Esophagus squamous epithelium (tissue), 5 donors: Measurements from ENCODE around the gene UFSP2. TPM values are rescaled to one million over a fixed set of nuclear protein-coding genes. Genes with fewer than 3 reads are reported as not detected.
A peak's percentile ranks its signal among the peaks of the same experiment; 100 is the strongest.

Experiments
- DNase-seq: peaks from one replicate; lab custom pipeline; 2025; lab: John Stamatoyannopoulos, UW
- H3K27ac ChIP-seq, 4 donors: fragments of 200-600 bp; sonication (generic); one replicate each; pipeline ENCODE4 v1.5.1; 2016 to 2019; ENCODE audit warnings: mild to moderate bottlenecking in 1 of 4
- H3K27me3 ChIP-seq, 4 donors: fragments of 200-600 bp; sonication (generic); 1 replicate in 3 of 4; 2 replicates in 1 of 4; pipeline versions ENCODE4 v1.5.1 to v1.6.0; 2017 to 2021; ENCODE audit warnings: antibody characterized with exemption in 1 of 4
- H3K36me3 ChIP-seq, 3 donors: fragments of 200-600 bp; sonication (generic); one replicate each; pipeline ENCODE4 v1.5.1; 2016 to 2019
- H3K4me1 ChIP-seq, 3 donors: fragments of 200-600 bp; sonication (generic); one replicate each; pipeline ENCODE4 v1.5.1; 2017 to 2019
- H3K4me3 ChIP-seq, 4 donors: fragments of 200-600 bp; sonication (generic); 1 replicate in 3 of 4; 2 replicates in 1 of 4; pipeline ENCODE4 v1.5.1; 2016 to 2019; ENCODE audit warnings: mild to moderate bottlenecking in 2 of 4, moderate library complexity in 1 of 4
- H3K9me3 ChIP-seq, 3 donors: fragments of 200-600 bp; sonication (generic); one replicate each; pipeline ENCODE4 v1.5.1; 2016 to 2019
- POLR2A ChIP-seq, 4 donors: fragments of 450-650 bp; IDR thresholded peaks; one replicate each; pipeline ENCODE4 v1.6.1; 2017; ENCODE audit warnings: antibody characterized with exemption in 4 of 4, mild to moderate bottlenecking in 4 of 4, moderate library complexity in 3 of 4
- WGBS, 2 donors: methylation state at CpG; one replicate each; pipeline ENCODE4 v1.1.5; 2018; 5-methylcytosine and 5-hydroxymethylcytosine counted together
- intact Hi-C: fragments of 100-400 bp; cut with DNase I; formaldehyde crosslinking; loops from one replicate; pipeline ENCODE4 v1.15.0; 2022
- total RNA-seq, 4 donors: library from RNA; depleted of rRNA; stranded (reverse); fragments of >200 nt; gene quantifications; one replicate each; pipeline ENCODE4 v1.1.0, GENCODE V29; 2016
- TF ChIP-seq, protein P1 (sequence below), 6 experiments: fragments of 450-650 bp in 4 of 6; fragments of 200-600 bp in 2 of 6; sonication (generic) in 2 of 6; IDR thresholded peaks; one replicate each; pipeline ENCODE4 v1.5.1; 2016 to 2019; ENCODE audit warnings: antibody characterized with exemption in 6 of 6, mild to moderate bottlenecking in 4 of 6, moderate library complexity in 4 of 6
- donor health status: DM: yes; HTN: yes; CAD: no.

The UFSP2 gene
- total RNA-seq, 4 donors from 2014 or later = 20.0 to 32.4 (median 23.3) TPM

GRCh38 chr4:185435466-185435865, 9.7 kb upstream of the UFSP2 start:
- no peaks in the 10 kb centered on the region for H3K27me3 ChIP-seq
- TF ChIP-seq, protein P1, sequence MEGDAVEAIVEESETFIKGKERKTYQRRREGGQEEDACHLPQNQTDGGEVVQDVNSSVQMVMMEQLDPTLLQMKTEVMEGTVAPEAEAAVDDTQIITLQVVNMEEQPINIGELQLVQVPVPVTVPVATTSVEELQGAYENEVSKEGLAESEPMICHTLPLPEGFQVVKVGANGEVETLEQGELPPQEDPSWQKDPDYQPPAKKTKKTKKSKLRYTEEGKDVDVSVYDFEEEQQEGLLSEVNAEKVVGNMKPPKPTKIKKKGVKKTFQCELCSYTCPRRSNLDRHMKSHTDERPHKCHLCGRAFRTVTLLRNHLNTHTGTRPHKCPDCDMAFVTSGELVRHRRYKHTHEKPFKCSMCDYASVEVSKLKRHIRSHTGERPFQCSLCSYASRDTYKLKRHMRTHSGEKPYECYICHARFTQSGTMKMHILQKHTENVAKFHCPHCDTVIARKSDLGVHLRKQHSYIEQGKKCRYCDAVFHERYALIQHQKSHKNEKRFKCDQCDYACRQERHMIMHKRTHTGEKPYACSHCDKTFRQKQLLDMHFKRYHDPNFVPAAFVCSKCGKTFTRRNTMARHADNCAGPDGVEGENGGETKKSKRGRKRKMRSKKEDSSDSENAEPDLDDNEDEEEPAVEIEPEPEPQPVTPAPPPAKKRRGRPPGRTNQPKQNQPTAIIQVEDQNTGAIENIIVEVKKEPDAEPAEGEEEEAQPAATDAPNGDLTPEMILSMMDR (IDR thresholded peaks at IDR 0.05) = no peak
- TF ChIP-seq POLR2A (IDR thresholded peaks at IDR 0.05) = no peak
- no peaks in the 10 kb centered on the region for H3K4me1 ChIP-seq
- no peak for DNase-seq
- intact Hi-C loops = no loop called here
- no peaks in the 10 kb centered on the region for H3K36me3 ChIP-seq
- no peaks in the 10 kb centered on the region for H3K9me3 ChIP-seq
- no peak overlapping the region for H3K4me3 ChIP-seq
- no peak overlapping the region for H3K27ac ChIP-seq

DNA sequence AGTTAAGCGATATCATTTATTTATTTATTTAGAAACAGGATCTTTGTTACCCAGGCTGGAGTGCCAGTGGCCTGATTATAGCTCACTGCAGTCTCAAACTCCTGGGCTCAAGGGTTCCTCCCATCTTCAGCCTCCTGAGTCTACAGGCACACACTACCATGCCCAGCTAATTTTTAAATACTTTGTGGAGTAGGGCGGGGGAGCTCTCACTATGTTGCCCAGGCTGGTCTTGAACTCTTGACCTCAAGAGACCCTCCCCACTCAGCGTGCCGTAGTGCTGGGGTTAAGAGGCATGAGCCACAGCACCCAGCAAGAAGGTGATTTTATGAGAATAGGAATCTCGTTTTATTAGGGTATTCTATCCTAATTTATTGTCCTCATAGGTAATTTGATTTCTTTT, 3.9 kb upstream of the UFSP2 start:
- Histone ChIP-seq H3K4me3 (no peak overlapping the region), H3K27ac (no peak overlapping the region), H3K4me1 (peaks cover 4 to 10% (median 5%) of the 10 kb centered on the region in 3 donors), H3K9me3 (no peaks in the 10 kb centered on the region), H3K36me3 (no peaks in the 10 kb centered on the region), H3K27me3 (no peaks in the 10 kb centered on the region)
- no peak for TF ChIP-seq POLR2A (IDR thresholded peaks at IDR 0.05)
- TF ChIP-seq, protein P1 (IDR thresholded peaks at IDR 0.05) = no peak
- no peak for DNase-seq
- WGBS, 2 donors = 50 to 68% methylated on average over 5 of the region's 5 CpGs
- intact Hi-C loops = no loop called here

- intact Hi-C loops = no loop called here
- Histone ChIP-seq H3K36me3 (peaks cover 0 to under 1% (median 0%) of the 10 kb centered on the region in 3 donors), H3K27ac (no peak overlapping the region), H3K27me3 (no peaks in the 10 kb centered on the region), H3K9me3 (no peaks in the 10 kb centered on the region), H3K4me1 (peaks cover 7 to 36% (median 11%) of the 10 kb centered on the region in 3 donors), H3K4me3 (no peak overlapping the region)
- no peak for DNase-seq
- 90 to 93% methylated on average over 13 to 22 of the region's 22 CpGs for WGBS, 2 donors
- TF ChIP-seq POLR2A (IDR thresholded peaks at IDR 0.05) = no peak
- TF ChIP-seq, protein P1 (IDR thresholded peaks at IDR 0.05) = no peak
Measured at GRCh38 chr4:185426960-185427688, 1.4 kb upstream of the UFSP2 start.

GRCh38 chr4:185424905-185425646, 688 bp downstream of the UFSP2 start:
- H3K9me3 ChIP-seq = no peaks in the 10 kb centered on the region
- no peak for DNase-seq
- intact Hi-C loops = no loop called here
- H3K27ac ChIP-seq = peak overlapping the region; percentile 92 to 97 (median 96)
- H3K36me3 ChIP-seq = peaks cover 0 to 19% (median 0%) of the 10 kb centered on the region in 3 donors
- TF ChIP-seq, protein P1 (IDR thresholded peaks at IDR 0.05) = no peak
- no peak for TF ChIP-seq POLR2A (IDR thresholded peaks at IDR 0.05)
- peaks cover 7 to 45% (median 11%) of the 10 kb centered on the region in 3 donors for H3K4me1 ChIP-seq
- peak overlapping the region; percentile 72 to 97 (median 90) for H3K4me3 ChIP-seq
- no peaks in the 10 kb centered on the region for H3K27me3 ChIP-seq
- WGBS, 2 donors = 15% methylated on average over 12 to 13 of the region's 13 CpGs
